ENCODE results near the gene LIM2. TPM values are rescaled to one million over a fixed set of nuclear protein-coding genes. Genes with fewer than 3 reads are reported as not detected.

Gene LIM2
- total RNA-seq, 2 experiments from 2014 or later, result not detected

- no peaks in the 10 kb centered on the region for H4K20me1 ChIP-seq (ENCODE audit: insufficient read depth, low read length)
- no peak for TF ChIP-seq CTCF (conservative IDR thresholded peaks at IDR 0.05; ENCODE audit: low read length)
- no peak for TF ChIP-seq EZH2phosphoT487 (IDR thresholded peaks at IDR 0.05; ENCODE audit: borderline replicate concordance, low read depth, low read length)
- H3K4me1 ChIP-seq (ENCODE audit: insufficient read depth, low read length, poor library complexity, severe bottlenecking), result no peaks in the 10 kb centered on the region
- no peak overlapping the region for H3K27ac ChIP-seq (ENCODE audit: low read depth, low read length, poor library complexity, severe bottlenecking)
- intact Hi-C loops (cut with micrococcal nuclease; ENCODE audit: unreplicated experiment), result no loop called here
- no peak overlapping the region for H3K4me2 ChIP-seq (ENCODE audit: low read length)
- H2AFZ ChIP-seq (ENCODE audit: low read length), result no peak overlapping the region
- no peaks in the 10 kb centered on the region for H3K9me2 ChIP-seq (ENCODE audit: insufficient read depth, low read length)
- POLR2A ChIA-PET, result no interaction called here
- H3K36me3 ChIP-seq (ENCODE audit: insufficient read depth, low read length), result no peaks in the 10 kb centered on the region
- no TSS peak for BruUV-seq (replicated peaks)
- no peak for DNase-seq (ENCODE audit: low spot score)
- no peak overlapping the region for H3K4me3 ChIP-seq (ENCODE audit: low read depth, low read length, poor library complexity, severe bottlenecking)
- CTCF ChIA-PET (ENCODE audit: unreplicated experiment), result no interaction called here
- no peaks in the 10 kb centered on the region for H3K9me3 ChIP-seq (ENCODE audit: low read length)
- no peaks in the 10 kb centered on the region for H3K79me2 ChIP-seq (ENCODE audit: insufficient read depth, low read depth, low read length)
Measured at GRCh38 chr19:51431124-51431523, 43.4 kb upstream of the LIM2 start.

DNA sequence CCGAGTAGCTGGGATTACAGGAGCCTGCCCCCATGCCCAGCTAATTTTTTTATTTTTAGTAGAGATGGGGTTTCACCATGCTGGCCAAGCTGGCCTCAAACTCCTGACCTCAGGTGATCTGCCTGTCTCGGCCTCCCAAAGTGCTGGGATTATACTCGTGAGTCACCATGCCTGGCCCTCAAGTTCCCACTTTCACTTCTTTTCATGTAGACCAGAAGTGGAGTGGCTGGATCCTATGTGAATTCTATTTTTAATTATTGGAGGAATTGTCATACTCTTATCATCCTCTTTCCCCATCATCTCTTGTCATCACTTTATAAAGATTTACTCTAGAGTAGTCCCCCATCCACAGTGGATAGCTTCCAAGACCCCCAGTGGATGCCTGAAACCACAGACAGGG, 42.4 kb upstream of the LIM2 start:
- ChIA-PET POLR2A (interaction anchor here (0.7 kb wide), 1 partner anchor 10 kb away, joined by 3 read pairs; no protein-coding TSS in a partner anchor), CTCF (ENCODE audit: unreplicated experiment) (no interaction called here)
- H4K20me1 ChIP-seq (ENCODE audit: insufficient read depth, low read length), result no peaks in the 10 kb centered on the region
- no peaks in the 10 kb centered on the region for H3K36me3 ChIP-seq (ENCODE audit: insufficient read depth, low read length)
- intact Hi-C loops (cut with micrococcal nuclease; ENCODE audit: unreplicated experiment), result no loop called here
- H3K4me1 ChIP-seq (ENCODE audit: insufficient read depth, low read length, poor library complexity, severe bottlenecking), result no peaks in the 10 kb centered on the region
- no peaks in the 10 kb centered on the region for H3K79me2 ChIP-seq (ENCODE audit: insufficient read depth, low read depth, low read length)
- no peak overlapping the region for H3K4me2 ChIP-seq (ENCODE audit: low read length)
- DNase-seq (ENCODE audit: low spot score), result no peak
- no peak overlapping the region for H3K27ac ChIP-seq (ENCODE audit: low read depth, low read length, poor library complexity, severe bottlenecking)
- no TSS peak for BruUV-seq (replicated peaks)
- TF ChIP-seq CTCF (conservative IDR thresholded peaks at IDR 0.05; ENCODE audit: low read length) (no peak), EZH2phosphoT487 (IDR thresholded peaks at IDR 0.05; ENCODE audit: borderline replicate concordance, low read depth, low read length) (no peak)
- no peak overlapping the region for H2AFZ ChIP-seq (ENCODE audit: low read length)
- H3K9me2 ChIP-seq (ENCODE audit: insufficient read depth, low read length), result no peaks in the 10 kb centered on the region
- H3K9me3 ChIP-seq (ENCODE audit: low read length), result no peaks in the 10 kb centered on the region
- no peak overlapping the region for H3K4me3 ChIP-seq (ENCODE audit: low read depth, low read length, poor library complexity, severe bottlenecking)

DNA sequence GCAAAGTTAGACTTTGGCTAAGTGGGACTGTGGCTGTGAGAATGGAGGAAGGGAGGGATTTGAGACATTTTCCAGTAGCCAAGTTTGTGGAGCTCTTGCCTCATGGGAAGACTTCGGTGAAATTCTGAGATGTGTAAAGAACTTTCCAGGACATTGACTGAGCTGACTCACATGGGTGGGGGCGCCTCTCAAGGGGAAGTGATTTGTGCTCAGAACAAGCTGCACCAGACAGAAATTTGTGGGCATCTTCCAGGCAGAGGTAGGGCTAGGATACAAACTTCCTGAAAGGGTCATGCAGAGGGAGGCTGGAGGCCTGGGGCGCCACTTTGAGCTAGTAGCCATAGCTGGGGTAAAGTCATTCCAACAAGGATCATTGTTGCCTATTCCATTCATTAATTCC, 39.4 kb upstream of the LIM2 start:
- BruUV-seq (replicated peaks), result no TSS peak
- intact Hi-C loops (cut with micrococcal nuclease; ENCODE audit: unreplicated experiment), result no loop called here
- DNase-seq (ENCODE audit: low spot score), result no peak
- Histone ChIP-seq H3K9me3 (ENCODE audit: low read length) (no peaks in the 10 kb centered on the region), H2AFZ (ENCODE audit: low read length) (no peak overlapping the region), H3K4me3 (ENCODE audit: low read depth, low read length, poor library complexity, severe bottlenecking) (no peak overlapping the region), H3K4me1 (ENCODE audit: insufficient read depth, low read length, poor library complexity, severe bottlenecking) (no peaks in the 10 kb centered on the region), H3K27ac (ENCODE audit: low read depth, low read length, poor library complexity, severe bottlenecking) (no peak overlapping the region), H3K9me2 (ENCODE audit: insufficient read depth, low read length) (no peaks in the 10 kb centered on the region), H3K36me3 (ENCODE audit: insufficient read depth, low read length) (no peaks in the 10 kb centered on the region), H3K4me2 (ENCODE audit: low read length) (no peak overlapping the region), H3K79me2 (ENCODE audit: insufficient read depth, low read depth, low read length) (no peaks in the 10 kb centered on the region), H4K20me1 (ENCODE audit: insufficient read depth, low read length) (no peaks in the 10 kb centered on the region)
- POLR2A ChIA-PET, result no interaction called here
- TF ChIP-seq CTCF (conservative IDR thresholded peaks at IDR 0.05; ENCODE audit: low read length) (no peak), EZH2phosphoT487 (IDR thresholded peaks at IDR 0.05; ENCODE audit: borderline replicate concordance, low read depth, low read length) (no peak)
- CTCF ChIA-PET (ENCODE audit: unreplicated experiment), result no interaction called here
